T-helper 2 cell treated with Interferon-gamma antibody and Interleukin-4, amounts not matched to agents 100 ng/mL and 5 ng/mL, for 36 hours (primary cell): ENCODE data around the gene HEMK1. TPM values are rescaled to one million over a fixed set of nuclear protein-coding genes. Genes with fewer than 3 reads are reported as not detected.

Source experiments
- intact Hi-C: fragments of 100-400 bp; cut with micrococcal nuclease; formaldehyde crosslinking; loops from one replicate; pipeline ENCODE4 v1.15.1; 2023
- total RNA-seq: library from RNA; stranded (reverse); gene quantifications from 2 replicates; pipeline ENCODE4 v1.2.3, GENCODE V29; 2022

Gene HEMK1
- total RNA-seq, 1 donor from 2014 or later = 58.1 TPM

GRCh38 chr3:50630394-50630793 lies 61.1 kb downstream of the HEMK1 start:
- intact Hi-C loops = no loop called here

- intact Hi-C loops = no loop called here
These were observed 61.6 kb downstream of the HEMK1 start for GRCh38 chr3:50630877-50631276.

GRCh38 chr3:50632450-50632849 lies 63.1 kb downstream of the HEMK1 start:
- intact Hi-C loops = no loop called here

- intact Hi-C loops = no loop called here
These were observed 64.0 kb downstream of the HEMK1 start for GRCh38 chr3:50633230-50633790.

- intact Hi-C loops = no loop called here
These were observed 65.7 kb downstream of the HEMK1 start for GRCh38 chr3:50635066-50635465.

GRCh38 chr3:50637011-50637410 lies 67.7 kb downstream of the HEMK1 start:
- intact Hi-C loops = no loop called here

GRCh38 chr3:50637945-50638344 lies 68.6 kb downstream of the HEMK1 start:
- intact Hi-C loops = no loop called here

- intact Hi-C loops = no loop called here
These were observed 69.8 kb downstream of the HEMK1 start for GRCh38 chr3:50639055-50639494.

GRCh38 chr3:50642382-50642781 lies 73.1 kb downstream of the HEMK1 start:
- intact Hi-C loops = no loop called here

GRCh38 chr3:50644561-50644960 lies 75.2 kb downstream of the HEMK1 start:
- intact Hi-C loops = no loop called here

- intact Hi-C loops = no loop called here
These were observed 76.1 kb downstream of the HEMK1 start for GRCh38 chr3:50645378-50645777.

Other genes starting within 250 kb of the HEMK1 start
- gene HYAL2, start 246.8 kb upstream of the HEMK1 start, total RNA-seq = 9.0 and 9.1 TPM in 2 replicates
- 21.0 and 22.1 TPM in 2 replicates for gene TUSC2, start 241.3 kb upstream of the HEMK1 start, total RNA-seq
- 125 and 127 TPM in 2 replicates for gene RASSF1, start 228.7 kb upstream of the HEMK1 start, total RNA-seq
- 3.6 and 4.6 TPM in 2 replicates for gene ZMYND10, start 223.8 kb upstream of the HEMK1 start, total RNA-seq
- 44.4 and 49.6 TPM in 2 replicates for gene NPRL2, start 218.7 kb upstream of the HEMK1 start, total RNA-seq
- 42.7 and 46.3 TPM in 2 replicates for gene CYB561D2, start 218.7 kb upstream of the HEMK1 start, total RNA-seq
- 17.8 and 18.4 TPM in 2 replicates for gene TMEM115, start 210.0 kb upstream of the HEMK1 start, total RNA-seq
- 0.41 and 0.68 TPM in 2 replicates for gene CACNA2D2, start 65.9 kb upstream of the HEMK1 start, total RNA-seq
- gene C3orf18, start 1.8 kb upstream of the HEMK1 start, total RNA-seq = 44.3 and 45.1 TPM in 2 replicates
- 385 and 386 TPM in 2 replicates for gene CISH, start 42.3 kb downstream of the HEMK1 start, total RNA-seq
- gene MAPKAPK3, start 47.6 kb downstream of the HEMK1 start, total RNA-seq = 157 and 159 TPM in 2 replicates
- gene DOCK3, start 105.4 kb downstream of the HEMK1 start, total RNA-seq = 0.93 TPM in 2 replicates